Esophagus (tissue), 2 donors: ENCODE results near the gene ST6GAL1. TPM values are rescaled to one million over a fixed set of nuclear protein-coding genes. Genes with fewer than 3 reads are reported as not detected.

Source experiments
- H3K27ac ChIP-seq, 2 donors: one replicate each; pipeline ENCODE4 v1.5.1; 2013; ENCODE audit warnings: low read depth in 2 of 2, mild to moderate bottlenecking in 2 of 2, inconsistent platforms in 1 of 2, low read length in 1 of 2, moderate library complexity in 1 of 2
- H3K27me3 ChIP-seq, 2 donors: one replicate each; pipeline ENCODE4 v1.6.1; 2013; ENCODE audit warnings: low read length in 2 of 2, control low read depth in 1 of 2, mild to moderate bottlenecking in 1 of 2; ENCODE audit not compliant: insufficient read depth in 2 of 2, control insufficient read depth in 1 of 2
- H3K36me3 ChIP-seq, 2 donors: one replicate each; pipeline ENCODE4 v1.6.1; 2013; ENCODE audit warnings: low read length in 1 of 2; ENCODE audit not compliant: control insufficient read depth in 2 of 2, insufficient read depth in 2 of 2
- H3K4me1 ChIP-seq, 2 donors: one replicate each; pipeline ENCODE4 v1.6.1; 2013; ENCODE audit warnings: low read length in 1 of 2; ENCODE audit not compliant: control insufficient read depth in 2 of 2, insufficient read depth in 2 of 2
- H3K4me3 ChIP-seq, 2 donors: one replicate each; pipeline ENCODE4 v1.5.1; 2013; ENCODE audit warnings: low read length in 2 of 2, mild to moderate bottlenecking in 2 of 2, low read depth in 1 of 2, moderate library complexity in 1 of 2
- H3K9me3 ChIP-seq, 2 donors: one replicate each; pipeline ENCODE4 v1.6.1; 2013; ENCODE audit warnings: mild to moderate bottlenecking in 2 of 2, low read depth in 1 of 2, low read length in 1 of 2, moderate library complexity in 1 of 2; ENCODE audit not compliant: control insufficient read depth in 2 of 2, insufficient read depth in 1 of 2
- WGBS, 2 donors: extraction: QIAGEN DNeasy Blood & Tissue Kit; methylation state at CpG; one replicate each; pipeline ENCODE4 v1.1.7; 2013; 5-methylcytosine and 5-hydroxymethylcytosine counted together
- polyA plus RNA-seq, 2 donors: library from polyadenylated mRNA; stranded (reverse); fragments of 200-250 nt; gene quantifications; one replicate each; pipeline ENCODE4 v1.2.3, GENCODE V29; 2013
- donor health status: healthy with polysubstance abuse.
- donor health status: Bipolar disorder and iron deficiency.

ST6GAL1 gene
- polyA plus RNA-seq, 2 donors: 2.0 to 3.0 TPM

GRCh38 chr3:186937017-186937875 is 6.9 kb downstream of the ST6GAL1 start:
- H3K27ac ChIP-seq: no peak overlapping the region
- 92 to 93% methylated on average over 10 of the region's 10 CpGs for WGBS, 2 donors
- no peaks in the 10 kb centered on the region for H3K4me1 ChIP-seq
- H3K4me3 ChIP-seq: no peak overlapping the region
- H3K9me3 ChIP-seq: no peaks in the 10 kb centered on the region
- H3K36me3 ChIP-seq: no peaks in the 10 kb centered on the region
- peaks cover 0 to 3% of the 10 kb centered on the region in 2 donors for H3K27me3 ChIP-seq

GRCh38 chr3:186938716-186939115 is 8.4 kb downstream of the ST6GAL1 start:
- Histone ChIP-seq H3K27me3 (no peaks in the 10 kb centered on the region), H3K9me3 (no peaks in the 10 kb centered on the region), H3K4me1 (no peaks in the 10 kb centered on the region), H3K27ac (no peak overlapping the region), H3K4me3 (no peak overlapping the region), H3K36me3 (no peaks in the 10 kb centered on the region)
- WGBS, 2 donors: 84 to 91% methylated on average over 6 of the region's 6 CpGs

- H3K27ac ChIP-seq: no peak overlapping the region
- no peaks in the 10 kb centered on the region for H3K9me3 ChIP-seq
- 93 to 95% methylated on average over 5 of the region's 5 CpGs for WGBS, 2 donors
- H3K4me3 ChIP-seq: no peak overlapping the region
- H3K36me3 ChIP-seq: no peaks in the 10 kb centered on the region
- H3K4me1 ChIP-seq: no peaks in the 10 kb centered on the region
- no peaks in the 10 kb centered on the region for H3K27me3 ChIP-seq
Observed at GRCh38 chr3:186939536-186939935, 9.2 kb downstream of the ST6GAL1 start.

- no peak overlapping the region for H3K27ac ChIP-seq
- 60 to 66% methylated on average over 4 of the region's 4 CpGs for WGBS, 2 donors
- no peaks in the 10 kb centered on the region for H3K9me3 ChIP-seq
- H3K36me3 ChIP-seq: no peaks in the 10 kb centered on the region
- H3K27me3 ChIP-seq: no peaks in the 10 kb centered on the region
- no peaks in the 10 kb centered on the region for H3K4me1 ChIP-seq
- no peak overlapping the region for H3K4me3 ChIP-seq
Observed at GRCh38 chr3:186940967-186941366, 10.6 kb downstream of the ST6GAL1 start.

GRCh38 chr3:186942168-186942567 is 11.8 kb downstream of the ST6GAL1 start:
- Histone ChIP-seq H3K9me3 (no peaks in the 10 kb centered on the region), H3K4me1 (no peaks in the 10 kb centered on the region), H3K27ac (no peak overlapping the region), H3K4me3 (no peak overlapping the region), H3K36me3 (no peaks in the 10 kb centered on the region), H3K27me3 (no peaks in the 10 kb centered on the region)
- WGBS, 2 donors: 75 to 83% methylated on average over 4 of the region's 4 CpGs

- H3K4me3 ChIP-seq: no peak overlapping the region
- 88 to 92% methylated on average over 8 of the region's 8 CpGs for WGBS, 2 donors
- peaks cover 0 to 2% of the 10 kb centered on the region in 2 donors for H3K4me1 ChIP-seq
- H3K27ac ChIP-seq: no peak overlapping the region
- no peaks in the 10 kb centered on the region for H3K36me3 ChIP-seq
- H3K27me3 ChIP-seq: no peaks in the 10 kb centered on the region
- H3K9me3 ChIP-seq: no peaks in the 10 kb centered on the region
Observed at GRCh38 chr3:186945255-186945823, 15.0 kb downstream of the ST6GAL1 start.

- Histone ChIP-seq H3K4me1 (peaks cover 0 to 2% of the 10 kb centered on the region in 2 donors), H3K36me3 (no peaks in the 10 kb centered on the region), H3K9me3 (no peaks in the 10 kb centered on the region), H3K27ac (no peak overlapping the region), H3K4me3 (no peak overlapping the region), H3K27me3 (no peaks in the 10 kb centered on the region)
- 81 to 86% methylated on average over 9 of the region's 9 CpGs for WGBS, 2 donors
Observed at GRCh38 chr3:186946756-186947375, 16.5 kb downstream of the ST6GAL1 start.

GRCh38 chr3:186949281-186949982 is 19.1 kb downstream of the ST6GAL1 start:
- Histone ChIP-seq H3K4me3 (no peak overlapping the region), H3K4me1 (peaks cover 0 to 2% of the 10 kb centered on the region in 2 donors), H3K36me3 (no peaks in the 10 kb centered on the region), H3K27me3 (no peaks in the 10 kb centered on the region), H3K9me3 (no peaks in the 10 kb centered on the region), H3K27ac (no peak overlapping the region)
- WGBS, 2 donors: 62% methylated on average over 7 of the region's 7 CpGs

- H3K36me3 ChIP-seq: no peaks in the 10 kb centered on the region
- no peak overlapping the region for H3K27ac ChIP-seq
- H3K4me3 ChIP-seq: no peak overlapping the region
- WGBS, 2 donors: 76 to 79% methylated on average over 3 of the region's 3 CpGs
- no peaks in the 10 kb centered on the region for H3K9me3 ChIP-seq
- H3K4me1 ChIP-seq: peaks cover 0 to 2% of the 10 kb centered on the region in 2 donors
- H3K27me3 ChIP-seq: no peaks in the 10 kb centered on the region
Observed at GRCh38 chr3:186950402-186951093, 20.2 kb downstream of the ST6GAL1 start.
